Ascending aorta (tissue), 2 donors: ENCODE results near the gene ITM2C. TPM values are rescaled to one million over a fixed set of nuclear protein-coding genes. Genes with fewer than 3 reads are reported as not detected.

Experiments used
- DNase-seq, 2 donors: peaks; one replicate each; pipeline ENCODE4 v3.0.0-alpha.2; 2019; ENCODE audit warnings: low spot score in 2 of 2
- H3K27ac ChIP-seq, 2 donors: fragments of 200-600 bp; sonication (generic); one replicate each; pipeline ENCODE4 v1.5.1; 2016 to 2017; ENCODE audit warnings: mild to moderate bottlenecking in 1 of 2
- H3K27me3 ChIP-seq: fragments of 200-600 bp; sonication (generic); one replicate; pipeline ENCODE4 v1.5.1; 2017
- H3K36me3 ChIP-seq, 2 donors: fragments of 200-600 bp; sonication (generic); one replicate each; pipeline ENCODE4 v1.5.1; 2016
- H3K4me1 ChIP-seq, 2 donors: fragments of 200-600 bp; sonication (generic); one replicate each; pipeline ENCODE4 v1.5.1; 2016 to 2017; ENCODE audit warnings: mild to moderate bottlenecking in 1 of 2
- H3K4me3 ChIP-seq, 2 donors: fragments of 200-600 bp; sonication (generic); one replicate each; pipeline ENCODE4 v1.5.1; 2016 to 2017; ENCODE audit warnings: mild to moderate bottlenecking in 1 of 2
- H3K9me3 ChIP-seq, 2 donors: fragments of 200-600 bp; sonication (generic); one replicate each; pipeline ENCODE4 v1.5.1; 2016
- CTCF ChIP-seq, 3 experiments: fragments of 200-600 bp in 2 of 3; fragments of 450-650 bp in 1 of 3; sonication (generic) in 2 of 3; IDR thresholded peaks; one replicate each; pipeline ENCODE4 v1.5.1; 2016 to 2019; ENCODE audit warnings: antibody characterized with exemption in 3 of 3, mild to moderate bottlenecking in 1 of 3, moderate library complexity in 1 of 3
- intact Hi-C: fragments of 100-400 bp; cut with DNase I; formaldehyde crosslinking; loops from one replicate; pipeline ENCODE4 v1.15.1; 2023
- total RNA-seq: library from RNA; depleted of rRNA; stranded (reverse); fragments of >200 nt; gene quantifications from one replicate; pipeline ENCODE4 v1.1.0, GENCODE V29; 2016

ITM2C gene
- total RNA-seq, 1 donor from 2014 or later = 84.9 TPM

DNA sequence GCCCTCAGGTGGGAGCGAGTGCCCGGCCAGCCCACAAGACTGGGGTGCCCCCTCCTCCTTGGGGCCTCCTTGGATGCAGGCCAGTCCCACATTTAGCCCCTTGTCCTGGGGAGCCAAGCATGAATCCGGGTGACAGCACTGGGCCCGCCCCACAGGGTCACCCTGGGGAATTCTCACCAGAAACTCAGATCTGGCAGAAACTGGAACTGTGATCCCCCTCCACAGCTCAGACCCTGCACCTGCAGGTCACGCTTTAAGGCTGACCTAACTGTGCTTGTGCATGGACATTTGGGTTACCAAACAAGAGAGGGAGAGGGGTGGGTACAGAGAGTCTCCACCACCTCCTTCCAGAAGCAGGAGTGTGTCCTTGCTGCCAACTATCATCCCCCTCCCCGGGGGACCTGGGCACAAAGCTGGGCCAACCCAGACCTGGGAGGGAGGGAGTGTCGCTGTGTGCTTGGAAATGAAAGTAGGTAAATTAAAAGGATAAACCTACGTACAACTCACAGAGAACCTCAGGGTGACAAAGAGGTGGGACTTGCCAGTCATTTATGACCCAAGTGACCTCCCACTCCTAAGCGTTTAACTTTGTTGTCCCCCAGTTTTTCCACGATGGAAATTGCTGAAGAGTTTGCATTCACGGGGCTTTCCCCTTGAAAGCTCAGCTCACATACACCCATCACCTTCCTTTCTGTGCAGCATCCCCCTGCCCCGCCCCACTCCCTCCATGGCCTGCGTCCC lies 9.1 kb downstream of the ITM2C start:
- Histone ChIP-seq H3K4me1 (peaks cover 0 to 16% of the 10 kb centered on the region in 2 donors), H3K9me3 (no peaks in the 10 kb centered on the region), H3K36me3 (peaks cover 13 to 25% of the 10 kb centered on the region in 2 donors)

GRCh38 chr2:230874456-230874855 lies 9.7 kb downstream of the ITM2C start:
- DNase-seq = peak in 1 of 2 donors; percentile 58
- intact Hi-C loops = no loop called here
- H3K27ac ChIP-seq = no peak overlapping the region
- no peaks in the 10 kb centered on the region for H3K9me3 ChIP-seq
- TF ChIP-seq CTCF (IDR thresholded peaks at IDR 0.05) = no peak
- H3K4me1 ChIP-seq = peaks cover 0 to 16% of the 10 kb centered on the region in 2 donors
- H3K27me3 ChIP-seq = no peaks in the 10 kb centered on the region
- no peak overlapping the region for H3K4me3 ChIP-seq
- H3K36me3 ChIP-seq = peaks cover 13 to 25% of the 10 kb centered on the region in 2 donors

More for the DNA sequence above, 9.1 kb downstream of the ITM2C start:
- Histone ChIP-seq H3K4me3 (no peak overlapping the region), H3K27me3 (no peaks in the 10 kb centered on the region), H3K27ac (no peak overlapping the region)
- intact Hi-C loops = no loop called here
- TF ChIP-seq CTCF (IDR thresholded peaks at IDR 0.05) = no peak
- peak in 1 of 2 donors; percentile 55 for DNase-seq

GRCh38 chr2:230874876-230875275 lies 10.1 kb downstream of the ITM2C start:
- H3K27me3 ChIP-seq = no peaks in the 10 kb centered on the region
- H3K27ac ChIP-seq = no peak overlapping the region
- no peaks in the 10 kb centered on the region for H3K9me3 ChIP-seq
- no peak for TF ChIP-seq CTCF (IDR thresholded peaks at IDR 0.05)
- H3K36me3 ChIP-seq = peaks cover 13 to 25% of the 10 kb centered on the region in 2 donors
- H3K4me1 ChIP-seq = peaks cover 0 to 16% of the 10 kb centered on the region in 2 donors
- no peak overlapping the region for H3K4me3 ChIP-seq
- intact Hi-C loops = no loop called here
- DNase-seq = peak in 1 of 2 donors; percentile 33

DNA sequence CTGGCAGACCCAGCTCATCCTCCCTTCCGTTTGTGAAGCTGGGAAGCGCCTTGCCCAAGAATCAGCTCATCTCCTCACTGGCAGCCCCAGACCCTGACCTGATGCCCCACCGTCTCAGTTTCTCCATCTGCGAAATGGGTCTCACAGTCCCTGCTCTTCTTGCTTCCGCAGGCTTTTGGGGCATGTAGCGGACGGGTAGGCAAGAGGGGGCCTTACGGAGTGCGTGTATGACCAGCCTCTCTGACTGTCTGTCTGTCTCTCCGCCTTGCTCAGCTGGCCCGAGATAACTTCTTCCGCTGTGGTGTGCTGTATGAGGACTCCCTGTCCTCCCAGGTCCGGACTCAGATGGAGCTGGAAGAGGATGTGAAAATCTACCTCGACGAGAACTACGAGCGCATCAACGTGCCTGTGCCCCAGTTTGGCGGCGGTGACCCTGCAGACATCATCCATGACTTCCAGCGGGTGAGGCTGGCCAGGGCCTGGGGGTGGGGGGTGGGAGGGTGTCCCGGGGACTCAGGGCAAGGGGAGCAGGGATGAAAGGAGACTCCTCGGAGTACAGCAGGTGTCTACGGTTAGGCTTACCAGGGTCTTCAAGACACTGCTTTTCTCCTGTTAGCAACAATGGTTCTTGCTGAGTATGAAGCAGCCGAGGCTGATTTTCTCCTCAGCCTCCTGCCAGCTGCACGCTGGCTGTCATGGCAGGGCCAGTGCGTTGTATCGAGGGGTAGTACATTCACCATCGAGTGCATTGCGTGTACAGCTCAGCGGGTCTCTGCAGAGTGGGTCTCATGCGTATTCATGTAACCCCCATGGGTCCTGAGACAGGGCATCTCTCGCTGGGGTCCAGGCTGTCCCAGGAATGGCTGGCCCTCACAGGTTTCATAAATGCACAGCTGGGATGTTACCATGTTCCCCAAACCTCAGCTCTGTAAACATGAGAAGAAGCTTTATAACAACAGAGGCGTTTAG lies 10.9 kb downstream of the ITM2C start:
- no peak overlapping the region for H3K27ac ChIP-seq
- intact Hi-C loops = no loop called here
- H3K4me1 ChIP-seq = peaks cover 0 to 11% of the 10 kb centered on the region in 2 donors
- no peak overlapping the region for H3K4me3 ChIP-seq
- DNase-seq = peak in 1 of 2 donors; percentile 42
- no peak for TF ChIP-seq CTCF (IDR thresholded peaks at IDR 0.05)
- H3K36me3 ChIP-seq = peaks cover 13 to 25% of the 10 kb centered on the region in 2 donors
- no peaks in the 10 kb centered on the region for H3K9me3 ChIP-seq
- no peaks in the 10 kb centered on the region for H3K27me3 ChIP-seq

DNA sequence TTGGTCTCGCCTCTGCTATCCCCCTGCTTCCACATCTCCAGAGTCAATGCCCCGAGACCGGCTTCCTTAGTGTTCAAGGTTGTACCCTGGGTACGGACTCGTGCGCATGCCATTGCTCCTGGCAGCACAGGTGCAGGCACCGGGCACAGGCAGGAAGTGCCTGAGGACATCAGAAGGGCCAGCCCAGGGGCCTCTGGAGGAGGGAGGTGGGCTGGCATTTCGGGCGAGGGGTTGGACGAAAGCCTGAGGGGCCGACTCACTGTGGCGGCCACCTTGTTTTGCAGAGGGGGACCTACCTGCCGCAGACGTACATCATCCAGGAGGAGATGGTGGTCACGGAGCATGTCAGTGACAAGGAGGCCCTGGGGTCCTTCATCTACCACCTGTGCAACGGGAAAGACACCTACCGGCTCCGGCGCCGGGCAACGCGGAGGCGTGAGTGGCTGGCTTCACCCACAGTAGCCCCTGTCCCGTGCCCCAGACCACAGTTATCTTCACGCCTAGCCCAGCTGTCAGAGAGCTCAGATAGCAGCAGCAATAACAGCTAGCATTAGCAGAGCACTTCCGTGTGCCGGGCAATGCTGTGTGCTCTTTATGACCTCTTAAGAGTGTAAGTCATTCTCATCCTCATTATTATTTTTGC lies 12.5 kb downstream of the ITM2C start:
- Histone ChIP-seq H3K36me3 (peaks cover 13 to 25% of the 10 kb centered on the region in 2 donors), H3K27ac (no peak overlapping the region), H3K4me3 (no peak overlapping the region), H3K9me3 (no peaks in the 10 kb centered on the region), H3K27me3 (no peaks in the 10 kb centered on the region), H3K4me1 (peaks cover 0 to 3% of the 10 kb centered on the region in 2 donors)
- TF ChIP-seq CTCF (IDR thresholded peaks at IDR 0.05) = no peak
- intact Hi-C loops = no loop called here
- DNase-seq = peak in 1 of 2 donors; percentile 60
